GM12878 (cell line): ENCODE measurements around the gene UBXN6. TPM values are rescaled to one million over a fixed set of nuclear protein-coding genes. Genes with fewer than 3 reads are reported as not detected.
A peak's percentile ranks its signal among the peaks of the same experiment; 100 is the strongest.

Experiments used
- CREB1 ChIP-seq: IDR thresholded peaks from 2 replicates; pipeline ENCODE4 v1.6.1; 2012; ENCODE audit warnings: low read depth, mild to moderate bottlenecking, inconsistent platforms
- EP300 ChIP-seq, 2 experiments: fragments of 150-350 bp in 1 of 2; IDR thresholded peaks; 2 replicates each; pipeline ENCODE4 v1.6.1; 2011 to 2012; ENCODE audit warnings: low read depth in 2 of 2, low read length in 2 of 2, borderline replicate concordance in 1 of 2, improper control_type of control experiment in 1 of 2, inconsistent platforms in 1 of 2; ENCODE audit not compliant: control insufficient read depth in 1 of 2
- ETV6 ChIP-seq, 2 experiments: fragments of 450-650 bp in 1 of 2; IDR thresholded peaks in 1 of 2; conservative IDR thresholded peaks in 1 of 2; 2 replicates each; pipeline ENCODE4 v1.6.1; 2014; ENCODE audit warnings: antibody characterized with exemption in 1 of 2, borderline replicate concordance in 1 of 2, low read depth in 1 of 2, mild to moderate bottlenecking in 1 of 2, moderate library complexity in 1 of 2
- EZH2 ChIP-seq: IDR thresholded peaks from 2 replicates; pipeline ENCODE4 v1.6.1; 2012; ENCODE audit warnings: low read depth, mild to moderate bottlenecking, control low read depth, inconsistent platforms, low read length, borderline replicate concordance; ENCODE audit not compliant: control insufficient read depth
- FOXM1 ChIP-seq: IDR thresholded peaks from 2 replicates; pipeline ENCODE4 v1.6.1; 2012; ENCODE audit warnings: low read depth, mild to moderate bottlenecking, inconsistent platforms, low read length, moderate library complexity
- GABPA ChIP-seq: IDR thresholded peaks from 2 replicates; pipeline ENCODE4 v1.6.1; 2014; ENCODE audit warnings: antibody characterized with exemption, low read depth, mild to moderate bottlenecking, inconsistent platforms
- GATAD2B ChIP-seq: fragments of 450-650 bp; conservative IDR thresholded peaks from 2 replicates; pipeline ENCODE4 v1.6.1; 2017; ENCODE audit warnings: low read depth, mild to moderate bottlenecking, moderate library complexity
- HDAC2 ChIP-seq: fragments of 200-600 bp; sonication (generic); IDR thresholded peaks from 2 replicates; pipeline ENCODE4 v1.6.1; 2017
- IKZF2 ChIP-seq, 2 experiments: fragments of 450-650 bp; IDR thresholded peaks; 2 replicates each; pipeline ENCODE4 v1.6.1; 2017; ENCODE audit warnings: mild to moderate bottlenecking in 2 of 2, moderate library complexity in 2 of 2
- KDM1A ChIP-seq: fragments of 200-600 bp; sonication (generic); IDR thresholded peaks from 2 replicates; pipeline ENCODE4 v1.6.1; 2016; ENCODE audit warnings: borderline replicate concordance
- NFYA ChIP-seq: IDR thresholded peaks from 2 replicates; pipeline ENCODE4 v1.6.1; 2011; ENCODE audit warnings: low read depth, mild to moderate bottlenecking, low read length, improper control_type of control experiment, borderline replicate concordance
- PML ChIP-seq: IDR thresholded peaks from 2 replicates; pipeline ENCODE4 v1.6.1; 2012; ENCODE audit warnings: low read length, inconsistent platforms
- POU2F2 ChIP-seq: IDR thresholded peaks from 3 replicates; pipeline ENCODE4 v1.6.1; 2011; ENCODE audit warnings: low read depth, mild to moderate bottlenecking, low read length, borderline replicate concordance
- RUNX3 ChIP-seq: IDR thresholded peaks from 2 replicates; pipeline ENCODE4 v1.6.1; 2012; ENCODE audit warnings: low read length, inconsistent platforms
- SUZ12 ChIP-seq: fragments of 200-600 bp; sonication (generic); IDR thresholded peaks from one replicate; pipeline ENCODE4 v1.6.1; 2018; ENCODE audit warnings: antibody characterized with exemption, mild to moderate bottlenecking; ENCODE audit not compliant: unreplicated experiment
- TAF1 ChIP-seq: IDR thresholded peaks from 2 replicates; pipeline ENCODE4 v1.6.1; 2011; ENCODE audit warnings: mild to moderate bottlenecking, low read depth, low read length, borderline replicate concordance
- polyA plus RNA-seq, 11 experiments: library from polyadenylated mRNA; depleted of rRNA in 4 of 11; unstranded in 6 of 11; stranded (reverse) in 5 of 11; fragments of >200 nt; fragmentation: Nextera tagmentation in 4 of 11; fragmentation: Illumina TruSeq in 1 of 11; extraction: Ambion mirVana in 4 of 11; extraction: Trizol in 1 of 11; gene quantifications; 1 replicate in 1 of 11; 2 replicates in 10 of 11; pipeline versions ENCODE4 v1.2.1 to v1.2.3, GENCODE V29; 2011 to 2016; ENCODE audit warnings: inconsistent platforms in 2 of 11, missing spikeins in 2 of 11, low read depth in 1 of 11
- total RNA-seq, 4 experiments: library from RNA; depleted of rRNA in 3 of 4; stranded (reverse); fragments of >200 nt in 3 of 4; fragmentation: Illumina TruSeq in 1 of 4; extraction: Trizol in 1 of 4; gene quantifications; 2 replicates each; pipeline versions ENCODE4 v1.2.1 to v1.2.3, GENCODE V29; 2013 to 2021
- TF ChIP-seq, protein P1 (sequence below): IDR thresholded peaks from 2 replicates; pipeline ENCODE4 v1.6.1; 2012; ENCODE audit warnings: mild to moderate bottlenecking, low read depth, low read length
- TF ChIP-seq, protein P2 (sequence below): IDR thresholded peaks from 2 replicates; pipeline ENCODE4 v1.6.1; 2011; ENCODE audit warnings: borderline replicate concordance, low read depth, mild to moderate bottlenecking, moderate library complexity, low read length; ENCODE audit not compliant: insufficient read depth, poor library complexity, severe bottlenecking
- TF ChIP-seq, protein P3 (sequence below): fragments of 450-650 bp; IDR thresholded peaks from 2 replicates; pipeline ENCODE4 v1.6.1; 2016; ENCODE audit warnings: mild to moderate bottlenecking
- TF ChIP-seq, protein P4 (sequence below): IDR thresholded peaks from 2 replicates; pipeline ENCODE4 v1.6.1; 2012; ENCODE audit warnings: low read depth, low read length, improper control_type of control experiment
- TF ChIP-seq, protein P5 (sequence below): IDR thresholded peaks from 2 replicates; pipeline ENCODE4 v1.6.1; 2011; ENCODE audit warnings: low read depth, low read length, improper control_type of control experiment, borderline replicate concordance

Gene UBXN6
- total and polyA plus RNA-seq, 10 of the 15 experiments (the other 5 are each of a cell fraction or from before 2014, with no cell fraction given): 0.47 to 50.8 (median 13.0) TPM

DNA sequence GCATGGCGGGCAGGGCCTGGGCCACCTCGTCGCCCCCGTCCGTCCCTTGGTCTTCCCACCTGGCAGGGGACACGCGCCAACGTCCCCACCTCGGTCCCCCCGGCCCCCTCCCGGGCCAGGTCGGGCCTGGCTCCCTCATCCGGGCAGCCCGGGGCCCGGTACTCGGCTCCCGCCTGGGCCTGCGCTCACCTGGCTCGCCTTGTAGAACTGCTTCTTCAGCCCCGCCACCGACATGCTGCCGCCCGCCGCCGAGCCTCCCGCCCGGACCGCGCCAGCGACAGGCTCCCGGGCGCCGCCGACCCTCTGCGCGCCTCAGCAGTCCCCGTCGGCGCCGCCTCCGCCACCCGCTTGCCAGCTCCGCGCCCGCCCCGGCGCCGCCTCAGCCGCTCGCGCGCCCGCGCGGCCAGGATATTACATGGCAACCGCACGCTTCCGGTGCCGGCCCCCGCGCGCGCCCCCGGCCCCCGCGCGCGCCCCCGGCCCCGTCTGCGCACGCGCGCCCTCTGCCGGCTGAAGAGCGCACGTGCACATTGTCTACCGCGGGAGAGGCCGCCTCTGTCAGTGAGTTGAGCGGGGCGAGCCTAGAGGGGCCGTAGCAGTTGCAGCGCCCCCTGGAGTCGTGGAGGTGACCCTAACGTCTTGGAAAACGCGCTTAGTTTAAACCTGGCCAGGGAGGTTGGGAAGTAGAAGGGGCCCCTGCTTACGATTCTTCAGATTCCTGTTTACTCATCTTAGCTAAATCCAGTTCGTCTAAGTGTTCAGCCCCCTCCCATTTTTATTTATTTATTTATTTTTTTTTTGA, 57.3 kb downstream of the UBXN6 start, which contains the start of gene SH3GL1 (continued):
- TF ChIP-seq, protein P1, sequence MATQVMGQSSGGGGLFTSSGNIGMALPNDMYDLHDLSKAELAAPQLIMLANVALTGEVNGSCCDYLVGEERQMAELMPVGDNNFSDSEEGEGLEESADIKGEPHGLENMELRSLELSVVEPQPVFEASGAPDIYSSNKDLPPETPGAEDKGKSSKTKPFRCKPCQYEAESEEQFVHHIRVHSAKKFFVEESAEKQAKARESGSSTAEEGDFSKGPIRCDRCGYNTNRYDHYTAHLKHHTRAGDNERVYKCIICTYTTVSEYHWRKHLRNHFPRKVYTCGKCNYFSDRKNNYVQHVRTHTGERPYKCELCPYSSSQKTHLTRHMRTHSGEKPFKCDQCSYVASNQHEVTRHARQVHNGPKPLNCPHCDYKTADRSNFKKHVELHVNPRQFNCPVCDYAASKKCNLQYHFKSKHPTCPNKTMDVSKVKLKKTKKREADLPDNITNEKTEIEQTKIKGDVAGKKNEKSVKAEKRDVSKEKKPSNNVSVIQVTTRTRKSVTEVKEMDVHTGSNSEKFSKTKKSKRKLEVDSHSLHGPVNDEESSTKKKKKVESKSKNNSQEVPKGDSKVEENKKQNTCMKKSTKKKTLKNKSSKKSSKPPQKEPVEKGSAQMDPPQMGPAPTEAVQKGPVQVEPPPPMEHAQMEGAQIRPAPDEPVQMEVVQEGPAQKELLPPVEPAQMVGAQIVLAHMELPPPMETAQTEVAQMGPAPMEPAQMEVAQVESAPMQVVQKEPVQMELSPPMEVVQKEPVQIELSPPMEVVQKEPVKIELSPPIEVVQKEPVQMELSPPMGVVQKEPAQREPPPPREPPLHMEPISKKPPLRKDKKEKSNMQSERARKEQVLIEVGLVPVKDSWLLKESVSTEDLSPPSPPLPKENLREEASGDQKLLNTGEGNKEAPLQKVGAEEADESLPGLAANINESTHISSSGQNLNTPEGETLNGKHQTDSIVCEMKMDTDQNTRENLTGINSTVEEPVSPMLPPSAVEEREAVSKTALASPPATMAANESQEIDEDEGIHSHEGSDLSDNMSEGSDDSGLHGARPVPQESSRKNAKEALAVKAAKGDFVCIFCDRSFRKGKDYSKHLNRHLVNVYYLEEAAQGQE: no peak
- TF ChIP-seq NFYA (no peak), RUNX3 (peak; percentile 56), CREB1 (peak; percentile 83), GABPA (no peak), HDAC2 (no peak), EP300 (IDR thresholded peaks at IDR 0.05; ENCODE audit: borderline replicate concordance in 1 of 2, control insufficient read depth in 1 of 2, low read depth in 2 of 2, low read length in 2 of 2) (peak in 1 of 2 experiments; percentile 10; a peak in 1 of 4 replicates), TAF1 (peak; percentile 72; the same call in 1 of the 2 replicates), PML (no peak), EZH2 (no peak), KDM1A (no peak), IKZF2 (IDR thresholded peaks at IDR 0.05) (peak; percentile 49 to 74), POU2F2 (peak; percentile 61; the same call in 1 of the 3 replicates), SUZ12 (no peak), FOXM1 (no peak), GATAD2B (no peak; the same call in none of the 2 replicates), ETV6 (conservative IDR thresholded peaks at IDR 0.05 in 1 of 2, IDR thresholded peaks at IDR 0.05 in 1 of 2; ENCODE audit: borderline replicate concordance in 1 of 2, low read depth in 1 of 2) (peak in 1 of 2 experiments; percentile 67; a peak in 1 of 4 replicates)
- TF ChIP-seq, protein P2, sequence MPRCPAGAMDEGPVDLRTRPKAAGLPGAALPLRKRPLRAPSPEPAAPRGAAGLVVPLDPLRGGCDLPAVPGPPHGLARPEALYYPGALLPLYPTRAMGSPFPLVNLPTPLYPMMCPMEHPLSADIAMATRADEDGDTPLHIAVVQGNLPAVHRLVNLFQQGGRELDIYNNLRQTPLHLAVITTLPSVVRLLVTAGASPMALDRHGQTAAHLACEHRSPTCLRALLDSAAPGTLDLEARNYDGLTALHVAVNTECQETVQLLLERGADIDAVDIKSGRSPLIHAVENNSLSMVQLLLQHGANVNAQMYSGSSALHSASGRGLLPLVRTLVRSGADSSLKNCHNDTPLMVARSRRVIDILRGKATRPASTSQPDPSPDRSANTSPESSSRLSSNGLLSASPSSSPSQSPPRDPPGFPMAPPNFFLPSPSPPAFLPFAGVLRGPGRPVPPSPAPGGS: no peak
- TF ChIP-seq, protein P3, sequence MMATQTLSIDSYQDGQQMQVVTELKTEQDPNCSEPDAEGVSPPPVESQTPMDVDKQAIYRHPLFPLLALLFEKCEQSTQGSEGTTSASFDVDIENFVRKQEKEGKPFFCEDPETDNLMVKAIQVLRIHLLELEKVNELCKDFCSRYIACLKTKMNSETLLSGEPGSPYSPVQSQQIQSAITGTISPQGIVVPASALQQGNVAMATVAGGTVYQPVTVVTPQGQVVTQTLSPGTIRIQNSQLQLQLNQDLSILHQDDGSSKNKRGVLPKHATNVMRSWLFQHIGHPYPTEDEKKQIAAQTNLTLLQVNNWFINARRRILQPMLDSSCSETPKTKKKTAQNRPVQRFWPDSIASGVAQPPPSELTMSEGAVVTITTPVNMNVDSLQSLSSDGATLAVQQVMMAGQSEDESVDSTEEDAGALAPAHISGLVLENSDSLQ: peak; percentile 41; the same call in 1 of the 2 replicates
- TF ChIP-seq, protein P4, sequence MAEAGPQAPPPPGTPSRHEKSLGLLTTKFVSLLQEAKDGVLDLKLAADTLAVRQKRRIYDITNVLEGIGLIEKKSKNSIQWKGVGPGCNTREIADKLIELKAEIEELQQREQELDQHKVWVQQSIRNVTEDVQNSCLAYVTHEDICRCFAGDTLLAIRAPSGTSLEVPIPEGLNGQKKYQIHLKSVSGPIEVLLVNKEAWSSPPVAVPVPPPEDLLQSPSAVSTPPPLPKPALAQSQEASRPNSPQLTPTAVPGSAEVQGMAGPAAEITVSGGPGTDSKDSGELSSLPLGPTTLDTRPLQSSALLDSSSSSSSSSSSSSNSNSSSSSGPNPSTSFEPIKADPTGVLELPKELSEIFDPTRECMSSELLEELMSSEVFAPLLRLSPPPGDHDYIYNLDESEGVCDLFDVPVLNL: peak; percentile 89
- TF ChIP-seq, protein P5, sequence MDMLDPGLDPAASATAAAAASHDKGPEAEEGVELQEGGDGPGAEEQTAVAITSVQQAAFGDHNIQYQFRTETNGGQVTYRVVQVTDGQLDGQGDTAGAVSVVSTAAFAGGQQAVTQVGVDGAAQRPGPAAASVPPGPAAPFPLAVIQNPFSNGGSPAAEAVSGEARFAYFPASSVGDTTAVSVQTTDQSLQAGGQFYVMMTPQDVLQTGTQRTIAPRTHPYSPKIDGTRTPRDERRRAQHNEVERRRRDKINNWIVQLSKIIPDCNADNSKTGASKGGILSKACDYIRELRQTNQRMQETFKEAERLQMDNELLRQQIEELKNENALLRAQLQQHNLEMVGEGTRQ: no peak
